ENCODE results near the gene PLEKHM1.
A peak's percentile ranks its signal among the peaks of the same experiment; 100 is the strongest.

PLEKHM1 gene

GRCh38 chr17:45432405-45433158, 57.9 kb downstream of the PLEKHM1 start, which contains the start of gene ARHGAP27:
Gene ARHGAP27 (minus strand): TSS chr17:45432870. CDS start chr17:45430279, 2,591 bp downstream.
- Histone ChIP-seq H3K36me3 (peaks cover 52% of the 10 kb centered on the region), H3K27me3 (no peaks in the 10 kb centered on the region), H3K4me3 (ENCODE audit: low read depth in 1 of 2, low read length in 1 of 2) (peak within 1 kb of the TSS; percentile 94 to 96), H3K27ac (peak within 1 kb of the TSS; percentile 88), H3K4me1 (ENCODE audit: control insufficient read depth in 1 of 2, insufficient read depth in 1 of 2, low read depth in 1 of 2, low read length in 1 of 2) (peaks cover 44 to 53% of the 10 kb centered on the region in 2 experiments), H3K9me3 (no peaks in the 10 kb centered on the region)
- no peak for TF ChIP-seq CTCF (IDR thresholded peaks at IDR 0.05)

GRCh38 chr17:45431531-45432404, 58.8 kb downstream of the PLEKHM1 start:
- no peaks in the 10 kb centered on the region for H3K27me3 ChIP-seq
- no peak for TF ChIP-seq CTCF (IDR thresholded peaks at IDR 0.05)
- H3K4me3 ChIP-seq (ENCODE audit: low read depth in 1 of 2, low read length in 1 of 2), result peak overlapping the region; percentile 94 to 96
- peaks cover 51 to 57% of the 10 kb centered on the region in 2 experiments for H3K4me1 ChIP-seq (ENCODE audit: control insufficient read depth in 1 of 2, insufficient read depth in 1 of 2, low read depth in 1 of 2, low read length in 1 of 2)
- no peaks in the 10 kb centered on the region for H3K9me3 ChIP-seq
- H3K27ac ChIP-seq, result peak overlapping the region; percentile 88
- peaks cover 52% of the 10 kb centered on the region for H3K36me3 ChIP-seq

- H3K27ac ChIP-seq, result peak overlapping the region; percentile 88
- TF ChIP-seq CTCF (IDR thresholded peaks at IDR 0.05), result no peak
- H3K36me3 ChIP-seq, result peaks cover 48% of the 10 kb centered on the region
- no peaks in the 10 kb centered on the region for H3K27me3 ChIP-seq
- H3K4me3 ChIP-seq (ENCODE audit: low read depth in 1 of 2, low read length in 1 of 2), result peak overlapping the region; percentile 94 to 96
- H3K4me1 ChIP-seq (ENCODE audit: control insufficient read depth in 1 of 2, insufficient read depth in 1 of 2, low read depth in 1 of 2, low read length in 1 of 2), result peaks cover 59 to 63% of the 10 kb centered on the region in 2 experiments
- no peaks in the 10 kb centered on the region for H3K9me3 ChIP-seq
Measured at GRCh38 chr17:45430738-45431530, 59.6 kb downstream of the PLEKHM1 start.

- peak overlapping the region; percentile 94 to 96 for H3K4me3 ChIP-seq (ENCODE audit: low read depth in 1 of 2, low read length in 1 of 2)
Measured at GRCh38 chr17:45430006-45430737, 60.3 kb downstream of the PLEKHM1 start.

More at GRCh38 chr17:45430006-45430737, 60.3 kb downstream of the PLEKHM1 start:
- Histone ChIP-seq H3K36me3 (peaks cover 40% of the 10 kb centered on the region), H3K27me3 (no peaks in the 10 kb centered on the region), H3K9me3 (no peaks in the 10 kb centered on the region), H3K4me1 (ENCODE audit: control insufficient read depth in 1 of 2, insufficient read depth in 1 of 2, low read depth in 1 of 2, low read length in 1 of 2) (peaks cover 67 to 70% of the 10 kb centered on the region in 2 experiments), H3K27ac (peak overlapping the region; percentile 88)
- no peak for TF ChIP-seq CTCF (IDR thresholded peaks at IDR 0.05)
